NCI-H1105 (cell line): ENCODE measurements around the gene ZCCHC2.

Source experiments
- DNase-seq: peaks from one replicate; lab custom pipeline; 2025; lab: John Stamatoyannopoulos, UW

Gene ZCCHC2

GRCh38 chr18:62510789-62511188, 12.0 kb upstream of the ZCCHC2 start:
- DNase-seq: no peak

GRCh38 chr18:62512532-62512931, 10.3 kb upstream of the ZCCHC2 start:
- DNase-seq: no peak

- no peak for DNase-seq
Observed at GRCh38 chr18:62512996-62513395, 9.8 kb upstream of the ZCCHC2 start.

GRCh38 chr18:62514570-62514969, 8.3 kb upstream of the ZCCHC2 start:
- DNase-seq: no peak

- no peak for DNase-seq
Observed at GRCh38 chr18:62516242-62516641, 6.6 kb upstream of the ZCCHC2 start.

- no peak for DNase-seq
Observed at GRCh38 chr18:62518460-62519375, 4.1 kb upstream of the ZCCHC2 start.

- no peak for DNase-seq
Observed at GRCh38 chr18:62519684-62520083, 3.1 kb upstream of the ZCCHC2 start.

- DNase-seq: no peak
Observed at GRCh38 chr18:62521082-62521481, 1.7 kb upstream of the ZCCHC2 start.

- DNase-seq: no peak
Observed at GRCh38 chr18:62521593-62521992, 1.2 kb upstream of the ZCCHC2 start.

GRCh38 chr18:62522178-62522503, 684 bp upstream of the ZCCHC2 start:
- DNase-seq: no peak

GRCh38 chr18:62523255-62523588, 397 bp downstream of the ZCCHC2 start:
- DNase-seq: no peak

GRCh38 chr18:62523631-62524439, 1.0 kb downstream of the ZCCHC2 start:
- DNase-seq: peak; percentile 42

GRCh38 chr18:62524440-62525200, 1.8 kb downstream of the ZCCHC2 start:
- peak; percentile 37 for DNase-seq

- DNase-seq: no peak
Observed at GRCh38 chr18:62525608-62526007, 2.8 kb downstream of the ZCCHC2 start.

GRCh38 chr18:62526098-62527025, 3.5 kb downstream of the ZCCHC2 start:
- peak; percentile 79 for DNase-seq

GRCh38 chr18:62529597-62529996, 6.8 kb downstream of the ZCCHC2 start:
- no peak for DNase-seq

- no peak for DNase-seq
Observed at GRCh38 chr18:62531078-62531477, 8.3 kb downstream of the ZCCHC2 start.

GRCh38 chr18:62531931-62532330, 9.1 kb downstream of the ZCCHC2 start:
- DNase-seq: no peak

- no peak for DNase-seq
Observed at GRCh38 chr18:62536005-62536404, 13.2 kb downstream of the ZCCHC2 start.

GRCh38 chr18:62537042-62537894, 14.4 kb downstream of the ZCCHC2 start:
- DNase-seq: no peak

- DNase-seq: no peak
Observed at GRCh38 chr18:62537946-62538345, 15.1 kb downstream of the ZCCHC2 start.
